Measurements from ENCODE around the gene GHDC.
"Not testable (repeated sequence)": the region's sequence is repeated elsewhere in the genome, so short reads cannot be mapped to it uniquely, and the experiment has no call there.

GHDC gene

GRCh38 chr17:42202696-42203095 is 8.4 kb upstream of the GHDC start:
- no peak for DNase-seq (ENCODE audit: low read depth)

DNA sequence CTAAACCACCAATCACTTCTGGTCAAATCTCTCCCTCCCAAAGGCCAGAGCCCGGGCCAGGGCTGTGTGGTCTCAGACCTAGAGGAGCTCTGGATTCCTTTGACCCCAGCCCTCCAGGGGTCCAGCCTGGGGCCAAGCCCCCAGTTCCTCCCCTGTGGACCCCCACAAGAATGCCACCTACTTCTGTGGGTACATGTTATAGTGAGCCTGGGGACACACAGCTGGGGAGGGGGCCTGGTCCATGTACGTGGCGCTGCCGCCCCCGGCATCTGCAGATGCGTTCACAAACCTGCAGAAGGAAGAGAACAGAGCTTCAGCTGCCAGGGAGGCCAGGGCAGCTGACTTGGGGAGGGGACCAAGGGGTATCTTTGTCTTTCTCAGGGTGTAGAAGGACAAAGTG is 7.9 kb upstream of the GHDC start:
- no peak for DNase-seq (ENCODE audit: low read depth)

DNA sequence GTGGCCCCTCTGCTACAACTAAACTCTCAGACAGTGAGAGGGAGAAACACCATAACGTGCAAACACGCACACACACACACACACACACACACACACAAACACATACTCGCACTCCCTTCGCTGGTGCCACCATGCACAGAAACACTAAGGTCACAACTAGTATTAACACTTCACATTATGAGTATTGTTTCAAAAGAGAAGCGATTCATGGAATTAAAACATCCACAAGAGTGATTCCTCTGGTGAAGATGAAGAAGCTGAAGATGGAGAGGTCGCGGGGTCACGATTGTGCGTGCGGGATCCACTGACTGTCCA is 7.1 kb upstream of the GHDC start:
- no peak for DNase-seq (ENCODE audit: low read depth)

GRCh38 chr17:42200706-42201457 is 6.6 kb upstream of the GHDC start:
- no peak for DNase-seq (ENCODE audit: low read depth)

- DNase-seq (ENCODE audit: low read depth) = no peak
These were observed 5.2 kb upstream of the GHDC start for GRCh38 chr17:42199416-42200011.

DNA sequence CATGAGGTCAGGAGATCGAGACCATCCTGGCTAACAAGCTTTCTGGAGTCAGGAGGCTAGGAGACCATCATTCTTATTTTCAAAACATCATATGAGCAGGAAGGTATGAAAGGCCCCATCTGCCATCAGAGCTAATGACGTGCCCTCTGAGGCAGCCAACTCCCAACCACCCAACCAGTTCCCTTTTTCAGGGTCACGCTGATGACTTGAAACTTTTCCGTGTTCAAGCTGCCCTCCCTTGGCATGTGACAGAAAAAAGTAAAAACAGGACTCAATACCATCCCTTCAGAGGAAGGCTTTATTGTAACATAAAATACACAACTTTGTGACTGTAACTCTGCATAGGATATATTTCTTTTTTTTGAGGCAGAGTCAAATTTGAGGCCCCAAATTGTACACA is 4.6 kb upstream of the GHDC start:
- DNase-seq (ENCODE audit: low read depth) = no peak

- no peak for DNase-seq (ENCODE audit: low read depth)
These were observed 3.4 kb upstream of the GHDC start for GRCh38 chr17:42197564-42198156.

DNA sequence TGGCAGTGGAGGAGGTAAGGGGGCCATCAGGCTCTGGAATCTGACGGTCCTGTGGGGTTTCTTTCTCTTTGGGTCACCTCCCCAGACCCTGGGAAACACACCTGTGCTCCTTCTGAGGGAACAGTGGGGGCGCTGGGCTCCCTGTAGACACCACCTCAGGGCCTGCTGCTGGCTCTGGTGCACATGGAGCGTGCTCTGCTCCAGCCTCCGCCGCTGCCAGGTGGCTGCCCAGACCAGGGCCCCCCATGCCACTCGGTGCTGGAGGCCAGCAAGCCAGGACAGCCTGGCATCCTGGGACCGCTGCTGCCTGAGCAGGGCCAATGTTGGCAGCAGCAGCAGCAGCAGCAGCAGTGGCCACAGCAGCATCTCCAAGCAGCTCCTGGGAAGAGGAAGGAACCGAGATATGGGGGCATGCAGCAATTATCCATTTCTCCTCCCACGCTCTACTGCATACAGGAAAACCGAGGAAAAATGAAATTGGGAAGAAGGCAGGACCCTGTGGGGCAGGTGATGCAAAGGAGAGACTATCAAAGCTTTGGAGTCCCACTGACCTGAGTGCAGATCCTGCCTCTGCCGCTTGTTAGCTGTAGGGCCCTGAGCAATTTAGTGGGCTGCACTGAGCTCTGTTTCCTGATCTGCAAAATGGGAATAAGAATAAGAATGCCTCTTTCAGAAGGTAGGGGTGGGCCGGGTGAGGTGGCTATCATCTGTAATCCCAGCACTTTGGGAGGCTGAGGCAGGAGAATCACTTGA is 902 bp downstream of the GHDC start:
- DNase-seq (ENCODE audit: low read depth) = no peak

DNA sequence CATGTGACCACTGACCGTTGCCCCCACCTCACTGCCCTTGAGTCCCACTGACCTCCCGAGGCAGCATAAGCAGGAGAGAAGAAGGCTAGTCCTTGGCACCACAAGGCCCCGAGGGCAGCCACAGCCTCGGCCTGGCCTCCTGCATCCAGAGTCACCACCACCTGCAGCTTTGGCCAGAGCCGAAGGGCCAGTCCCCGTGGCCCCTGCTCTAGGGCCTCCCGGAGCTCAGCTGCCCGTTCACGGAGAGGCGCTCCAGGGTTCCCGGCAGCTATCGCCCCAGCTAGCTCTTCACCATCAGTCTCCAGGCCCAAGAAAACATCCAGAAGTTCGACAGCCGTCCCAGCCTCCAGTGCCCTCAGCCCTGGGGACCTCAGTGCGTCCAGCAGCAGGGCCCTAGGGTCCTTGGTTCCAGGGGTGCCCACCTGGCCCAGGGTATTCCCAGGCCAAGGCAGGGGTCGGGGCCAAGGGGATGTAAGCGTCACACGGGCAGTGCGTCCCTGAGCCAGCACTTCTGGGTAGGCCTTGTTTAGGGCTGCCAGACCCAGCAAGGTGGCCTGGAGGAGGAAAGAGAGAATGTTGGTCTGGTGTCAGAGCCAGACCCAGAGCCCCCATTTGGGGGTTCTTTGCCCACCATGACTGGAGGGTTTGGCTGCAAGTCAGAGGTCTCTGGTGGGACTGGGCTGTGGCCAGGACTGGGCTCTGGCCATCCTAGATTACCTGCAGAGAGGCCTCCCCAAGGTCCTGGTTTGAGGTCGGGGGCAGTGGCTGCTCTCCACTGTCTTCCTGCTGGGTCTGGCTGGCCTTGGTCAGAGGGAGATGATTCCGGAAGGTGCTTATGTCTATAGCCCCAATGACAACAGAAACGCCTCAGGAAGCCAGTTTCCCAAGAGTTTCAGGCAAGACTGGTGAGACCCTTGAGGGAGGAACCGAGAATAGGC is 1.8 kb downstream of the GHDC start:
- DNase-seq (ENCODE audit: low read depth) = no peak

DNA sequence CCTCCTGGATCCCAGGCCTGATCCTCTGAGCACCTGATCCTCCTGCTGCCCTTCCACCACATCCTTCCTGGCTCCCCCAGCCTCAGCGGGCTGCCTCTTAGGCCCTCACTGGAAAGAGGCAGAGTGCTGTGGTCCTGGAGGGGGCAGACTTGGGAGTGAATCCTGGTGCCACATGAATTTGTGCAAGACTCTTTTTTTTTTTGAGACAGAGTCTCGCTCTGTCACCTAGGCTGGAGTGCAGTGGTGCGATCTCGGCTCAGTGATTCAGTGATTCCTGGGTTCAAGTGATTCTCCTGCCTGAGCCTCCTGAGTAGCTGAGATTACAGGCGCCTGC is 3.1 kb downstream of the GHDC start:
- DNase-seq (ENCODE audit: low read depth) = no peak

GRCh38 chr17:42190491-42191274 is 3.6 kb downstream of the GHDC start:
- DNase-seq (ENCODE audit: low read depth) = no peak

- DNase-seq (ENCODE audit: low read depth) = no peak
These were observed 4.7 kb downstream of the GHDC start for GRCh38 chr17:42189651-42189965.

GRCh38 chr17:42188749-42189650 is 5.3 kb downstream of the GHDC start:
- DNase-seq (ENCODE audit: low read depth) = no peak

- DNase-seq (ENCODE audit: low read depth) = no peak
These were observed 6.5 kb downstream of the GHDC start for GRCh38 chr17:42187833-42188232.

- not testable (repeated sequence) for DNase-seq (ENCODE audit: low read depth)
These were observed 8.1 kb downstream of the GHDC start for GRCh38 chr17:42186191-42186590.

GRCh38 chr17:42185621-42185930 is 8.7 kb downstream of the GHDC start:
- no peak for DNase-seq (ENCODE audit: low read depth)

- no peak for DNase-seq (ENCODE audit: low read depth)
These were observed 9.3 kb downstream of the GHDC start, which contains the start of gene HCRT for GRCh38 chr17:42184713-42185620. Gene HCRT (minus strand): TSS chr17:42185452. CDS start chr17:42185365, 87 bp downstream.

GRCh38 chr17:42183741-42184711 is 10.3 kb downstream of the GHDC start:
- DNase-seq (ENCODE audit: low read depth) = peak; percentile 68
